VCaP (cell line): ENCODE results near the gene IQCK.

Experiments
- H3K27ac ChIP-seq: fragments of 450-650 bp; 2 replicates; pipeline ENCODE4 v1.5.1; 2017
- CTCF ChIP-seq: fragments of 450-650 bp; conservative IDR thresholded peaks from 2 replicates; pipeline ENCODE4 v1.5.1; 2017; ENCODE audit warnings: mild to moderate bottlenecking, moderate library complexity

The IQCK gene

GRCh38 chr16:19722269-19722952 lies 4.3 kb downstream of the IQCK start:
- no peak for TF ChIP-seq CTCF
- H3K27ac ChIP-seq: no peak overlapping the region

- H3K27ac ChIP-seq: no peak overlapping the region
- no peak for TF ChIP-seq CTCF
Observed at GRCh38 chr16:19722981-19723380, 4.9 kb downstream of the IQCK start.

- no peak overlapping the region for H3K27ac ChIP-seq
- no peak for TF ChIP-seq CTCF
Observed at GRCh38 chr16:19728636-19728965, 10.5 kb downstream of the IQCK start.

GRCh38 chr16:19733551-19733950 lies 15.5 kb downstream of the IQCK start:
- H3K27ac ChIP-seq: no peak overlapping the region
- no peak for TF ChIP-seq CTCF

GRCh38 chr16:19735074-19735867 lies 17.2 kb downstream of the IQCK start:
- no peak overlapping the region for H3K27ac ChIP-seq
- no peak for TF ChIP-seq CTCF

- no peak for TF ChIP-seq CTCF
- no peak overlapping the region for H3K27ac ChIP-seq
Observed at GRCh38 chr16:19737306-19738038, 19.4 kb downstream of the IQCK start.

GRCh38 chr16:19741354-19741753 lies 23.3 kb downstream of the IQCK start:
- no peak overlapping the region for H3K27ac ChIP-seq
- TF ChIP-seq CTCF: no peak
